GM21381 (cell line): ENCODE measurements around the gene DNAH1.

Experiments
- ATAC-seq: cut with Tn5 transposase; IDR thresholded peaks from one replicate; pipeline ENCODE4 v1.9.1; 2021; ENCODE audit warnings: mild to moderate bottlenecking, moderate library complexity; ENCODE audit not compliant: unreplicated experiment

The DNAH1 gene

DNA sequence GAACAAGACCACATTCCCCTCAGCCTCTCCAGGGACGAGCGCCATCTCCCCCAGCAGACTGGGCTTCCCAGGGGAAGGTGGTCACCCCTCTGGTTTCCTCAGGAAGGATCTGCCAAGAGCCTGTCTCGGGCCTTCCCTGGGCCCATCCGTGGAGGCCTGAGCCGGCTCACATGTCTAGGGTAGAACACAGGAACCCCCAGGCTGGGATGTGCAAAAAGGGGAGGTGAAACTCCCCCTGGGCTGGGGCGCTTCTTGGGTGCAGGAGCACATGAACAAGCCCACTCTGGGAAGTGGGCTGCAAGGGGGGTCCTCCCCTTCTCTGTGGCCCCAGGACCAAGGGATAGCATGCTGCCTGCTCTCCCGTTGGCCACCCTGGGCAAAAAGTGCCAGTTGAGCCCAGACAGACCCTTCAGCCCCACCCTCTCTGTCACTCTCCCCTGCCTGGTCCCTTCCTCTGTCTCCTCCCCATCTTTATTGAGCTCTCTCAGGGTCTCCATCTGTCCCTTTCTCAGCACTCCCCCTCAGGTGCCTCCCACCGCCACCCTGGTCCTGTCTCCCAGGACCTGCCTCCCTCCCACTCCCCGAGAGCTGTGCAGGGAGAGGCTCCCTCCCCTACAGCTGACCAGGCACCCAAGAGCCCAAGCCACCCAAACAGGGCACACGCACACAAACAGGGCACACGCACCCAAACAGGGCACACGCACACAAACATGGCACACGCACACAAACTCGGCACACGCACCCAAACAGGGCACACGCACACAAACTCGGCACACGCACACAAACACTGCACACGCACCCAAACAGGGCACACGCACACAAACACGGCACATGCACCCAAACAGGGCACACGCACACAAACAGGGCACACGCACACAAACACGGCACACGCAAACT is 127.9 kb downstream of the DNAH1 start:
- ATAC-seq: no peak

DNA sequence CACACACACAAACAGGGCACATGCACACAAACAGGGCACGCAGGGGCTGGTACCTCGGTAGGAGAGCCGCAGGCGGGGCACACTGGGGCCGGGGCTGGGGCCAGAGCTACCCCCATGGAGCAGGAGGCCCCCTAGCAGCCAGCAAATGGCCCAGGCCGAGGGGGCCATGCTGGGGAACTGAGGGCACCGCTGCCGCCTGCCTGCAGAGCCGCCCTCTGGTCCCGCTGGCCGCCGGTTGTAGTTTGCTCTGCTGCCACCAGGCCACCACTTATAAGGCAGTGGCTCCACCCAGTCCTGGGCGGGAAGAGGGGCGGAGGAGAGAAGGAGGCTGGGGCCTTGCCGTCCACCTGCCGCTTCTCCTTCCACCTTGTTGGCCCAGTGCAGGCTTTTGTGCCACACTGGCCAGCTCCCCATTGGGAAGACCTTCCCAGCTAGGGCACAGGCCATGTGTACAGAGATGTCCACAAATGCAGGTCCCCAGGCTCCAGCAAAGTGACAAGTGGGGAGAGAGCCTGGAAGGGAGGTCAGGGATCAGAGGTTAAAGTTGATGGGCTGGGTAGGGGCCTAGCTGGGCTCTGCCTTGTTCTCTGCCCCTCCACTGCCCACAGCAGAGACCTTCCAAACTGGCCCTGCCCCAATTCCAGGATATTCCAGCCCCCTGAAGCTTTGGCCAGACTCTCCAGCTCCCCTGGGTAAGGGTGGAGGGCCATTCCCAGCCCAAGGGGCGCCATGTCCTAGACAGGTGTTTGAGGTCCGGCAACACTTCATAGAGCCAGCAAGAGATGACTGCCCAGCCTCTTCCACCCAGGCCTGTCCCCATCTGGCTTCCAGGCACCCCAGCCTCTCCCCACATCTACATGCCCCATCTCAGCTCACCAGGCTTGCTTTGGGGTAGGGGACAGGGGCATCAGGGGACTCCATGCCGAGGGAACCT is 129.0 kb downstream of the DNAH1 start, which contains the start of gene SEMA3G:
TSS of gene SEMA3G (minus strand) at position 244 of the 934 bp plus-strand sequence. CDS start at position 168, 76 bp downstream.
- ATAC-seq: peak; percentile 78

DNA sequence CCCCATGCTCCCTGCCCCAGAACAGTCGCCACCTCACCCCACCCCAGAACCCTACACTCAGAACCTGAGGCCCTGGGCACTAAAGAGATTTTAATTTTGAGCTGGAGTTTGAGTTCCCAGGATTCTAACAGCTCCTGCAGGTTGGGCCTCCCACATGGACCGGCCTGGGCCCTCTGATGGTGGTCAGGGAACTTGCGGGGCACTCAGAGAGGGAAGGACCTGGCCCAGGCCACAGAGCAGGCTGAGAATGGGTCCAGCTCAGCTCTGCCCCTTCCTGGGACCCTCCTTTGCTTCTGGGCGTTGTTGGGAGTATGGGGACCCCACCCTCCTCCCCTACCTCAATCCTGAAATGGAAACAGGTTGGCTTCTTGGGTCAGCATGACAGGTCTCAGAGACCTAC is 129.9 kb downstream of the DNAH1 start:
- ATAC-seq: no peak

DNA sequence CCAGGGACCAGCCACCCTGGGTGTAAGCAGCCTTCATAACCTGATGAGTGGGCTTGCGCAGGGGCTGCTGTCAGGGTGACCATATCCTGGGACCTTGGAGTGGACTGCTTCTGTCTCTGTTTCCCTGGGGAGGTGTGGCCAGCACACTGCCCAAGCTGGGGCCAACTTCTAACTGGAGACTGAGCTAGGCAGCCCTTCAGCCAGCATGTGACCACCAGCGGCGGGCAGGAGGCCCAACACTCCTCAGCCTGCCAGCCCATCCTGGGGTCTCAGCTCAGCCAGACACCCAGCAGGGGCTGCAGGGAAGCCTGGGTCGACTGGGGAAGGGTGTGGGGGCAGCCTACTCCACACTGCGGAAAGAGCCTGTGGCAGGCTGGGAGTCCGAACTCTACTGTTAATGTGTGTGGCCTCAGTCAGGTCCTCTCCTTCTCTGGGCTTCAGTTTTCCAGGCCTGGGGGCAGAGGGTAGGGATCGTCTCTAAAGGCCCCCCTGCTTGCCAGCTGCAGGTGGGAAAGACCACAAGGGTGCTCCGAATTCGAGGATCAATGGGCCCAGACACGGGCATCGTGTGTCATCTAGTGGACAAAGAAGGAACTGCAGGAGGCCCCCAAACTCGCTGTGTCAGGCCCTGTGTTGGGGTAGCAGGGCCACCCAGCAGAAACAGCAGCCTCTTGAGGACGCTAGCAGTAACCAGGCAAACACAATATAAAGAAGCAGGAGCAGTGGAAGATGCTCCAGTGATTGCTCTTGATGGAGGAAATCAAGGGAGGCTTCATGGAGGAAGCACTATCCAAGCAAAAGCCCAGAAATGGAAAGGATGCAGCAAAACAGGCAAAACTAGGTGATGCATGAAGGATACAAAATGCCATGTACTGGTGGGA is 130.8 kb downstream of the DNAH1 start:
- no peak for ATAC-seq

DNA sequence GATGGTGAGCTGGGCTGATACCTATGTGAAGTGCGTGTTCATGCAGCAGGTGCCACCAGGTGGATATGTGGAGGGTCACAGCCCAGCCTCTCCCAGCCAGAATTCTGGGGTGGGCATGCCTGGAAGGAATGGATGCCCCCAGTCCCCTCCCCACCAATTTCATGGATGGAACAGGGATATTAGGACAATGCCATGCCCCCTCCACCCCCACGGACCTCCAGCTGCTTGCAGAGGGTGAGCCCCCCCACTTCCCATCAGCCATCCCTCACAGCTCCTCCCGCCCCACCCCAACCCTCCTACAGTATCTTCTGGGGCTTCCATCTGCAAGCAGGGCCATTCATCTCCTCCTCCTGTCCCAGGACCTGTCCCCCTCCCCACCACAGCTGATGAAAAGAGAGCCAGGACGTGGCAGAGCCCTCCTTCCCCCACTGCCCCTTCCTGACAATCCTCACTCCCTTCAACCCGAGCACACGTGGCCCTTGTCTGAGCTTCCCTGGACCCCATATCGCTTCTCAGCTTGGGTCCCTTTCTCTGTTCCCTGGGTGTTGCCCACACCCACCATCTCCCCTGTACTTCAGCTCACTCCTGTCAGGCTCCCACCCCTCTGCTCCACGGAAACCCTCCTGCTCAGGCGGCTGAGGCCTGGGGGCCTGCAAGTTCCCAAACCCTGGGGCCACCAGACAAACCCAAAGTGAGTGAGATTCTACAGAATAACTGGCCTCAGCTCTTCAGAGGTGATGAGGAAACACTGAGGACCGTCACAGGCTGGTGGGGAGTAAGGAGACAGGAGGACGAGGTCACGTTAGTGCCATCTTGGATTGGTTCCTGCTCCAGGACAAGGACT is 131.6 kb downstream of the DNAH1 start:
- ATAC-seq: no peak
